OCI-LY7 (cell line): ENCODE measurements around the gene HK2.

Experiments used
- CTCF ChIP-seq: fragments of 200-600 bp; sonication (generic); conservative IDR thresholded peaks from 2 replicates; pipeline ENCODE4 v1.5.1; 2014; ENCODE audit warnings: mild to moderate bottlenecking, antibody characterized with exemption, low read length, moderate library complexity, mixed read lengths
- EZH2phosphoT487 ChIP-seq: fragments of 200-600 bp; sonication (generic); IDR thresholded peaks from 2 replicates; pipeline ENCODE4 v1.6.1; 2018; ENCODE audit warnings: low read depth, borderline replicate concordance, mild to moderate bottlenecking, mixed run types, antibody characterized with exemption, low read length, moderate library complexity, mixed read lengths

GRCh38 chr2:74908748-74909444 lies 75.0 kb downstream of the HK2 start:
- no peak for TF ChIP-seq CTCF
- no peak for TF ChIP-seq EZH2phosphoT487
